Measurements from ENCODE around the gene STK39.

The STK39 gene

GRCh38 chr2:168179592-168179991 is 67.8 kb downstream of the STK39 start:
- no peak overlapping the region for H2AK5ac ChIP-seq (ENCODE audit: low read length, severe bottlenecking)
- no peak overlapping the region for H2BK12ac ChIP-seq (ENCODE audit: low read length in 2 of 2)
- no peak overlapping the region for H3K23ac ChIP-seq (ENCODE audit: low read length in 2 of 2)
- no peak overlapping the region for H3K14ac ChIP-seq (ENCODE audit: low read length in 2 of 2)
- no peak overlapping the region for H2BK15ac ChIP-seq (ENCODE audit: low read depth, poor library complexity, severe bottlenecking)
- no peak overlapping the region for H3K4me3 ChIP-seq (ENCODE audit: insufficient read depth in 1 of 2, low read depth in 1 of 2, low read length in 2 of 2)
- H2BK120ac ChIP-seq (ENCODE audit: low read depth, low read length) = no peak overlapping the region
- no peak overlapping the region for H3K18ac ChIP-seq (ENCODE audit: low read depth in 1 of 2, low read length in 2 of 2)
- H3K4me1 ChIP-seq (ENCODE audit: control insufficient read depth, insufficient read depth, low read depth, low read length) = peaks cover 2% of the 10 kb centered on the region
- no peak overlapping the region for H3K27ac ChIP-seq (ENCODE audit: low read length, poor library complexity, severe bottlenecking)
- no peak for DNase-seq
- no peak overlapping the region for H2AFZ ChIP-seq (ENCODE audit: low read depth, low read length)
- peaks cover 0 to 17% of the 10 kb centered on the region in 2 experiments for H3K36me3 ChIP-seq (ENCODE audit: control insufficient read depth in 1 of 2, insufficient read depth in 2 of 2, low read depth in 1 of 2, low read length in 2 of 2)
- 87% methylated on average over 5 of the region's 5 CpGs for WGBS
- H4K91ac ChIP-seq (ENCODE audit: low read length) = no peak overlapping the region
- no peak overlapping the region for H3K4ac ChIP-seq (ENCODE audit: low read depth in 1 of 2, low read length in 2 of 2)
- peaks cover 34% of the 10 kb centered on the region for H3K79me1 ChIP-seq (replicated peaks; ENCODE audit: low read length, poor library complexity, severe bottlenecking)
- no peak overlapping the region for H4K8ac ChIP-seq (ENCODE audit: low read length)
- H3K9ac ChIP-seq (ENCODE audit: low read length) = no peak overlapping the region
- no peak overlapping the region for H2BK5ac ChIP-seq (ENCODE audit: low read depth, low read length, poor library complexity, severe bottlenecking)
- H3K4me2 ChIP-seq (ENCODE audit: low read length, poor library complexity, severe bottlenecking) = no peak overlapping the region
- no peaks in the 10 kb centered on the region for H3K27me3 ChIP-seq (ENCODE audit: control insufficient read depth in 1 of 2, insufficient read depth in 1 of 2, low read length in 2 of 2)
- H3K9me3 ChIP-seq (ENCODE audit: control insufficient read depth, low read length) = no peaks in the 10 kb centered on the region

GRCh38 chr2:168178520-168179324 is 68.7 kb downstream of the STK39 start:
- H4K8ac ChIP-seq (ENCODE audit: low read length) = no peak overlapping the region
- H3K4me1 ChIP-seq (ENCODE audit: control insufficient read depth, insufficient read depth, low read depth, low read length) = peaks cover 2% of the 10 kb centered on the region
- no peak overlapping the region for H2BK12ac ChIP-seq (ENCODE audit: low read length in 2 of 2)
- H3K27me3 ChIP-seq (ENCODE audit: control insufficient read depth in 1 of 2, insufficient read depth in 1 of 2, low read length in 2 of 2) = no peaks in the 10 kb centered on the region
- H4K91ac ChIP-seq (ENCODE audit: low read length) = no peak overlapping the region
- 100% methylated on average over 2 of the region's 4 CpGs for WGBS
- H3K36me3 ChIP-seq (ENCODE audit: control insufficient read depth in 1 of 2, insufficient read depth in 2 of 2, low read depth in 1 of 2, low read length in 2 of 2) = peaks cover 0 to 21% of the 10 kb centered on the region in 2 experiments
- H2AFZ ChIP-seq (ENCODE audit: low read depth, low read length) = no peak overlapping the region
- H3K4me3 ChIP-seq (ENCODE audit: insufficient read depth in 1 of 2, low read depth in 1 of 2, low read length in 2 of 2) = no peak overlapping the region
- H2BK5ac ChIP-seq (ENCODE audit: low read depth, low read length, poor library complexity, severe bottlenecking) = no peak overlapping the region
- no peak overlapping the region for H3K27ac ChIP-seq (ENCODE audit: low read length, poor library complexity, severe bottlenecking)
- no peak overlapping the region for H3K9ac ChIP-seq (ENCODE audit: low read length)
- H3K9me3 ChIP-seq (ENCODE audit: control insufficient read depth, low read length) = no peaks in the 10 kb centered on the region
- no peak overlapping the region for H2BK120ac ChIP-seq (ENCODE audit: low read depth, low read length)
- DNase-seq = no peak
- no peak overlapping the region for H3K23ac ChIP-seq (ENCODE audit: low read length in 2 of 2)
- H3K4me2 ChIP-seq (ENCODE audit: low read length, poor library complexity, severe bottlenecking) = no peak overlapping the region
- no peak overlapping the region for H3K4ac ChIP-seq (ENCODE audit: low read depth in 1 of 2, low read length in 2 of 2)
- no peak overlapping the region for H3K18ac ChIP-seq (ENCODE audit: low read depth in 1 of 2, low read length in 2 of 2)
- no peak overlapping the region for H2AK5ac ChIP-seq (ENCODE audit: low read length, severe bottlenecking)
- no peak overlapping the region for H3K14ac ChIP-seq (ENCODE audit: low read length in 2 of 2)
- peaks cover 29% of the 10 kb centered on the region for H3K79me1 ChIP-seq (replicated peaks; ENCODE audit: low read length, poor library complexity, severe bottlenecking)
- no peak overlapping the region for H2BK15ac ChIP-seq (ENCODE audit: low read depth, poor library complexity, severe bottlenecking)

GRCh38 chr2:168176402-168176801 is 71.0 kb downstream of the STK39 start:
- Histone ChIP-seq H3K18ac (ENCODE audit: low read depth in 1 of 2, low read length in 2 of 2) (no peak overlapping the region), H2BK12ac (ENCODE audit: low read length in 2 of 2) (no peak overlapping the region), H3K9me3 (ENCODE audit: control insufficient read depth, low read length) (no peaks in the 10 kb centered on the region), H4K8ac (ENCODE audit: low read length) (no peak overlapping the region), H3K36me3 (ENCODE audit: control insufficient read depth in 1 of 2, insufficient read depth in 2 of 2, low read depth in 1 of 2, low read length in 2 of 2) (peaks cover 0 to 18% of the 10 kb centered on the region in 2 experiments), H3K4ac (ENCODE audit: low read depth in 1 of 2, low read length in 2 of 2) (no peak overlapping the region), H3K14ac (ENCODE audit: low read length in 2 of 2) (no peak overlapping the region), H4K91ac (ENCODE audit: low read length) (no peak overlapping the region), H3K79me1 (replicated peaks; ENCODE audit: low read length, poor library complexity, severe bottlenecking) (peaks cover 26% of the 10 kb centered on the region), H3K4me1 (ENCODE audit: control insufficient read depth, insufficient read depth, low read depth, low read length) (no peaks in the 10 kb centered on the region), H2AK5ac (ENCODE audit: low read length, severe bottlenecking) (no peak overlapping the region), H2BK15ac (ENCODE audit: low read depth, poor library complexity, severe bottlenecking) (no peak overlapping the region), H2BK5ac (ENCODE audit: low read depth, low read length, poor library complexity, severe bottlenecking) (no peak overlapping the region), H3K9ac (ENCODE audit: low read length) (no peak overlapping the region), H3K23ac (ENCODE audit: low read length in 2 of 2) (no peak overlapping the region), H2AFZ (ENCODE audit: low read depth, low read length) (no peak overlapping the region), H3K4me3 (ENCODE audit: insufficient read depth in 1 of 2, low read depth in 1 of 2, low read length in 2 of 2) (no peak overlapping the region), H3K27ac (ENCODE audit: low read length, poor library complexity, severe bottlenecking) (no peak overlapping the region), H3K4me2 (ENCODE audit: low read length, poor library complexity, severe bottlenecking) (no peak overlapping the region), H2BK120ac (ENCODE audit: low read depth, low read length) (no peak overlapping the region), H3K27me3 (ENCODE audit: control insufficient read depth in 1 of 2, insufficient read depth in 1 of 2, low read length in 2 of 2) (no peaks in the 10 kb centered on the region)
- no peak for DNase-seq
- WGBS = 95% methylated on average over 2 of the region's 3 CpGs

- Histone ChIP-seq H3K9me3 (ENCODE audit: control insufficient read depth, low read length) (no peaks in the 10 kb centered on the region), H3K9ac (ENCODE audit: low read length) (no peak overlapping the region), H3K36me3 (ENCODE audit: control insufficient read depth in 1 of 2, insufficient read depth in 2 of 2, low read depth in 1 of 2, low read length in 2 of 2) (peaks cover 4 to 10% of the 10 kb centered on the region in 2 experiments), H3K4ac (ENCODE audit: low read depth in 1 of 2, low read length in 2 of 2) (no peak overlapping the region), H2BK5ac (ENCODE audit: low read depth, low read length, poor library complexity, severe bottlenecking) (no peak overlapping the region), H4K91ac (ENCODE audit: low read length) (no peak overlapping the region), H4K8ac (ENCODE audit: low read length) (no peak overlapping the region), H3K4me2 (ENCODE audit: low read length, poor library complexity, severe bottlenecking) (no peak overlapping the region), H3K23ac (ENCODE audit: low read length in 2 of 2) (no peak overlapping the region), H3K27me3 (ENCODE audit: control insufficient read depth in 1 of 2, insufficient read depth in 1 of 2, low read length in 2 of 2) (no peaks in the 10 kb centered on the region), H3K4me3 (ENCODE audit: insufficient read depth in 1 of 2, low read depth in 1 of 2, low read length in 2 of 2) (no peak overlapping the region), H3K79me1 (replicated peaks; ENCODE audit: low read length, poor library complexity, severe bottlenecking) (peaks cover 31% of the 10 kb centered on the region), H2AK5ac (ENCODE audit: low read length, severe bottlenecking) (no peak overlapping the region), H2BK15ac (ENCODE audit: low read depth, poor library complexity, severe bottlenecking) (no peak overlapping the region), H3K27ac (ENCODE audit: low read length, poor library complexity, severe bottlenecking) (no peak overlapping the region), H3K4me1 (ENCODE audit: control insufficient read depth, insufficient read depth, low read depth, low read length) (no peaks in the 10 kb centered on the region), H2BK120ac (ENCODE audit: low read depth, low read length) (no peak overlapping the region), H2AFZ (ENCODE audit: low read depth, low read length) (no peak overlapping the region), H3K18ac (ENCODE audit: low read depth in 1 of 2, low read length in 2 of 2) (no peak overlapping the region), H3K14ac (ENCODE audit: low read length in 2 of 2) (no peak overlapping the region), H2BK12ac (ENCODE audit: low read length in 2 of 2) (no peak overlapping the region)
- no CpG with 5 or more reads among the region's 5 CpGs for WGBS
- no peak for DNase-seq
Measured at GRCh38 chr2:168175469-168175868, 71.9 kb downstream of the STK39 start.

All from mesenchymal stem cell (in vitro differentiated cells and primary cell).